M059J (cell line): Measurements from ENCODE around the gene GBP3. TPM values are rescaled to one million over a fixed set of nuclear protein-coding genes. Genes with fewer than 3 reads are reported as not detected.
"Not testable (repeated sequence)": the region's sequence is repeated elsewhere in the genome, so short reads cannot be mapped to it uniquely, and the experiment has no call there.

Source experiments
- DNase-seq: peaks from one replicate; pipeline ENCODE4 v3.0.0-alpha.2; 2012; ENCODE audit warnings: low read depth
- total RNA-seq: library from RNA; depleted of rRNA; stranded (reverse); fragments of >200 nt; shearing (Covaris generic); gene quantifications from 2 replicates; pipeline ENCODE4 v1.2.3, GENCODE V29; 2014

GBP3 gene
- total RNA-seq, 1 experiment from 2014 or later = 88.8 TPM

- no peak for DNase-seq
Observed at GRCh38 chr1:89040315-89040626, 17.6 kb upstream of the GBP3 start.

GRCh38 chr1:89037186-89037585, 14.5 kb upstream of the GBP3 start:
- no peak for DNase-seq

- no peak for DNase-seq
Observed at GRCh38 chr1:89035080-89035479, 12.4 kb upstream of the GBP3 start.

- not testable (repeated sequence) for DNase-seq
Observed at GRCh38 chr1:89034004-89034403, 11.3 kb upstream of the GBP3 start.

GRCh38 chr1:89029051-89029450, 6.4 kb upstream of the GBP3 start:
- DNase-seq = peak; percentile 74

GRCh38 chr1:89025928-89026327, 3.3 kb upstream of the GBP3 start:
- DNase-seq = no peak

GRCh38 chr1:89023026-89023425, 360 bp upstream of the GBP3 start:
- peak; percentile 20 for DNase-seq

- DNase-seq = not testable (repeated sequence)
Observed at GRCh38 chr1:89018318-89018717, 4.3 kb downstream of the GBP3 start.

GRCh38 chr1:89008511-89008910, 14.2 kb downstream of the GBP3 start:
- DNase-seq = no peak

GRCh38 chr1:89005286-89006151, 17.1 kb downstream of the GBP3 start:
- DNase-seq = no peak

GRCh38 chr1:89002176-89002575, 20.5 kb downstream of the GBP3 start:
- DNase-seq = not testable (repeated sequence)

- DNase-seq = peak; percentile 47
Observed at GRCh38 chr1:89001510-89001909, 21.2 kb downstream of the GBP3 start.

GRCh38 chr1:88998716-88999115, 23.9 kb downstream of the GBP3 start:
- peak; percentile 82 for DNase-seq

GRCh38 chr1:88990426-88990825, 32.2 kb downstream of the GBP3 start:
- no peak for DNase-seq

GRCh38 chr1:88985692-88986091, 37.0 kb downstream of the GBP3 start:
- peak; percentile 55 for DNase-seq

- DNase-seq = peak; percentile 98
Observed at GRCh38 chr1:88985032-88985431, 37.6 kb downstream of the GBP3 start.

GRCh38 chr1:88984569-88984968, 38.1 kb downstream of the GBP3 start:
- no peak for DNase-seq

GRCh38 chr1:88983791-88984559, 38.7 kb downstream of the GBP3 start:
- peak; percentile 65 for DNase-seq

- peak; percentile 18 for DNase-seq
Observed at GRCh38 chr1:88982055-88982454, 40.6 kb downstream of the GBP3 start.

GRCh38 chr1:88981506-88981905, 41.2 kb downstream of the GBP3 start:
- not testable (repeated sequence) for DNase-seq

GRCh38 chr1:88980870-88981269, 41.8 kb downstream of the GBP3 start:
- DNase-seq = no peak

- no peak for DNase-seq
Observed at GRCh38 chr1:88979749-88980116, 42.9 kb downstream of the GBP3 start.
